Activated CD4-positive, alpha-beta T cell treated with anti-CD3 and anti-CD28 coated beads, Interleukin-2, amount 10 ng/mL, durations not matched to agents 7 days and 5 days (primary cell): ENCODE results near the gene TBPL1. TPM values are rescaled to one million over a fixed set of nuclear protein-coding genes. Genes with fewer than 3 reads are reported as not detected.

Experiments
- CTCF ChIA-PET: fragments of 350-600 bp; sonication (Branson Sonifier 250); formaldehyde crosslinking; loops from one replicate; lab custom pipeline; 2021; ENCODE audit warnings: antibody characterized with exemption; lab: Charles Lee
- POLR2A ChIA-PET: fragments of 350-600 bp; sonication (Branson Sonifier 250); formaldehyde crosslinking; loops from one replicate; lab custom pipeline; 2021; ENCODE audit warnings: antibody characterized with exemption; lab: Charles Lee
- DNase-seq: peaks from one replicate; pipeline ENCODE4 v3.0.0-alpha.2; 2020
- H3K27ac Mint-ChIP-seq: one replicate; pipeline ENCODE4 v1.8.0; 2021; ENCODE audit warnings: mild to moderate bottlenecking, moderate library complexity, mixed read lengths
- H3K27me3 Mint-ChIP-seq: one replicate; pipeline ENCODE4 v1.8.0; 2021; ENCODE audit warnings: mixed read lengths
- H3K36me3 Mint-ChIP-seq: one replicate; pipeline ENCODE4 v1.8.0; 2021; ENCODE audit warnings: low read depth, mixed read lengths
- H3K4me1 Mint-ChIP-seq: one replicate; pipeline ENCODE4 v1.8.0; 2021; ENCODE audit warnings: mixed read lengths
- H3K4me3 Mint-ChIP-seq: one replicate; pipeline ENCODE4 v1.8.0; 2021; ENCODE audit warnings: mild to moderate bottlenecking, moderate library complexity, mixed read lengths
- H3K9me3 Mint-ChIP-seq: one replicate; pipeline ENCODE4 v1.8.0; 2021; ENCODE audit warnings: mixed read lengths
- total RNA-seq, 2 experiments: library from RNA; stranded (reverse); gene quantifications; one replicate each; pipeline ENCODE4 v1.2.3, GENCODE V29; 2021

Gene TBPL1
- total RNA-seq, 2 experiments from 2014 or later, result 26.0 to 34.9 TPM

DNA sequence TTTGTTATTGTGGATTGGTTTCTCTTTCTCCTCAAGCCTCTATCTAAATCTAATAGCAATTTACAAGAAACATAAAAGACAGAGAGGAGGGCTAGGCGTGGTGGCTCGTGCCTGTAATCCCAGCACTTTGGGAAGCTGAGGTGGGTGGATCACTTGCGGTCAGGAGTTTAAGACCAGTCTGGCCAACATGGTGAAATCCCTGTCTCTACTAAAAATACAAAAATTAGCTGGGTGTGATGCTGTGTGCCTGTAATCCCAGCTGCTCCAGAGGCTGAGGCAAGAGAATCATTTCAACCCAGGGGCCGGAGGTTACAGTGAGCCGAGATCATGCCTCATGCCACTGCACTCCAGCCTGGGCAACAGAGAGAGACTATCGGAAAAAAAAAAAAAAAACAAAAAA, 52.8 kb downstream of the TBPL1 start:
- POLR2A ChIA-PET, result no interaction called here
- H3K27me3 Mint-ChIP-seq, result peaks cover 19% of the 10 kb centered on the region
- no peak for DNase-seq
- CTCF ChIA-PET, result no interaction called here
- no peak overlapping the region for H3K27ac Mint-ChIP-seq
- peaks cover 4% of the 10 kb centered on the region for H3K9me3 Mint-ChIP-seq
- H3K4me1 Mint-ChIP-seq, result no peaks in the 10 kb centered on the region
- H3K4me3 Mint-ChIP-seq, result no peak overlapping the region
- no peaks in the 10 kb centered on the region for H3K36me3 Mint-ChIP-seq

DNA sequence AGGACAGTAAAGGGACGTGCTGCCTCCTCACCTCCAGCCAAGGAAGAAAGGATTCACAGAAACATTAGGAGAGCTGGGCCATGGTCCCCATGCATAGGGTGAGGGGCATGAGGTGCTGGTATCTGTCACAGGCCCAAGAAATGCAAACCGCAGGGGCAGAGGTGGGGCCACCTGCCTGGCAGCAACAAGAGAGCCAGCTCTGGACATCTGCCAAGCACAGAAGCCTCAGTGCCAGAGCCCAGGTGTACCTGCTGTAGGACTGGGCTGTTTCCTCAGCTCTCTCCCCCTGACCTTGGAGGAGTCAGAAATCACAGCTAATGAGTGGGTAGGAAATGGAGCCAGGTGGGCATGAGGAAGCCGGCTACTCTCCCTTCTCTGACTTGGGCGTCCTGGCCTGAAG, 54.1 kb downstream of the TBPL1 start:
- Mint-ChIP-seq H3K4me1 (no peaks in the 10 kb centered on the region), H3K4me3 (no peak overlapping the region), H3K36me3 (no peaks in the 10 kb centered on the region), H3K9me3 (peaks cover 4% of the 10 kb centered on the region), H3K27me3 (peaks cover 16% of the 10 kb centered on the region), H3K27ac (no peak overlapping the region)
- DNase-seq, result no peak
- CTCF ChIA-PET, result interaction anchor here (1.3 to 1.6 kb wide), 2 partner anchors 15 to 18 kb away, joined by 3 read pairs; no protein-coding TSS in a partner anchor
- POLR2A ChIA-PET, result no interaction called here

DNA sequence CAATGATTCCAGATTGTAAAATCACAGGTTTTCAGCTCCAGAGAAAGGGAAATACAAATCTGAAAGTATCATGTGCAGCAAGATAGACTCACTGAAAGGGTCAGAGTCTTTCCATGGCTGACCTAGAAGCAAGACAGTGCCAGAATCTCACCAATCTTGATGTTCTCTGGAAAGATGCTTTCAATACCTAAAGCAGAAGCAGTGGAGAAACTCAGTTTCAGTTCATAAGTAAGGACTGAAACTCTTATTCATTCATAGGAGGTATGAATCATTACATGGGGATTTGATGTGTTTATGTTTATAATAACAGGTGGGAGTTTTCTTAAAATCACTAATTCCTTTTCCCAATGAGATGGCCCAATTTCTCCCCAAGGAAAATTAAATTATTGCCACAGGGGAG, 56.9 kb downstream of the TBPL1 start:
- no peak for DNase-seq
- no peaks in the 10 kb centered on the region for H3K36me3 Mint-ChIP-seq
- H3K27ac Mint-ChIP-seq, result no peak overlapping the region
- ChIA-PET CTCF (interaction anchor here (0.6 kb wide), 1 partner anchor 1497 kb away, joined by 3 read pairs; the partner anchor contains the start of gene STX7), POLR2A (no interaction called here)
- H3K4me1 Mint-ChIP-seq, result no peaks in the 10 kb centered on the region
- H3K4me3 Mint-ChIP-seq, result no peak overlapping the region
- H3K27me3 Mint-ChIP-seq, result peaks cover 10% of the 10 kb centered on the region
- peaks cover 4% of the 10 kb centered on the region for H3K9me3 Mint-ChIP-seq

DNA sequence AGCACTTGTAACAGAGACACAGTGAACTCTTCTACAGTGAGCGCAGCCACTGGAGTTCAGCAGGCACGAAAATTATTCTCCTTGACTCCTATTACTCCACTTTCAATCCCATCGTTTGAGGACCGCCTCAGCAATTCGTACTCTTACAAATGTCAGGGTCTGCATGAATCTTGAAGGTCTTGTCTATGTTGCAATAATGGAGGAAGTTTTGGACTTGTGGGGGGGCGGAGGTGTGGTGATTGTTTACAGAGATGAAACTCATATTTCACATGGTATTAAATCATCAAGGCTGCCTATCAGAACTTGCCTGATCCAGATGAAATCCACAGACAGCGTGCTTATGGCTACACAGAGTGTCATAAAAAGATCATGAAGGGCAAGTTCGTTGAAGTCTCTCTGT, 57.4 kb downstream of the TBPL1 start:
- Mint-ChIP-seq H3K4me3 (no peak overlapping the region), H3K4me1 (no peaks in the 10 kb centered on the region), H3K9me3 (peaks cover 4% of the 10 kb centered on the region), H3K36me3 (no peaks in the 10 kb centered on the region), H3K27ac (no peak overlapping the region), H3K27me3 (peaks cover 10% of the 10 kb centered on the region)
- ChIA-PET POLR2A (no interaction called here), CTCF (interaction anchor here (0.6 kb wide), 1 partner anchor 1497 kb away, joined by 3 read pairs; the partner anchor contains the start of gene STX7)
- no peak for DNase-seq

DNA sequence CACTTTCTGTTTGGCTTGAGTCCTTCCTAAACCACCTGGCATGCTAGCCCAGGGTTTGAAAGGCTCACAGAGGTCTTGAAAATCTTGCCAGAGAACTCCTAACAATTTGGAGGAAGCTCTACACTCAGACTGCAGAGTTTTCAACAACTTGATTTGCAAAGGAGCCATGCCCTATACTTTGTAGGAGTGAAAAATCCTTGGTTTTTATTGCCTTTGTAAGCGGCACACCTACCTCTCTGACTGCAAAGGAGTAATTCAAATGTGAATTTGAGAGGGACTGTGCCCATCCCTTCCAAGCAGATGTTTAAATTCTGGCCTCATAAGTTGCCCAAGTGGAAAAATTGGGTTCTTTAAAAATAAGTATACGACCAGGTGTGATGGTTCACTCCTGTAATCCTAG, 58.0 kb downstream of the TBPL1 start:
- Mint-ChIP-seq H3K4me1 (no peaks in the 10 kb centered on the region), H3K27ac (no peak overlapping the region), H3K36me3 (no peaks in the 10 kb centered on the region), H3K4me3 (no peak overlapping the region), H3K27me3 (peaks cover 9% of the 10 kb centered on the region), H3K9me3 (peaks cover 4% of the 10 kb centered on the region)
- CTCF ChIA-PET, result no interaction called here
- POLR2A ChIA-PET, result no interaction called here
- no peak for DNase-seq

DNA sequence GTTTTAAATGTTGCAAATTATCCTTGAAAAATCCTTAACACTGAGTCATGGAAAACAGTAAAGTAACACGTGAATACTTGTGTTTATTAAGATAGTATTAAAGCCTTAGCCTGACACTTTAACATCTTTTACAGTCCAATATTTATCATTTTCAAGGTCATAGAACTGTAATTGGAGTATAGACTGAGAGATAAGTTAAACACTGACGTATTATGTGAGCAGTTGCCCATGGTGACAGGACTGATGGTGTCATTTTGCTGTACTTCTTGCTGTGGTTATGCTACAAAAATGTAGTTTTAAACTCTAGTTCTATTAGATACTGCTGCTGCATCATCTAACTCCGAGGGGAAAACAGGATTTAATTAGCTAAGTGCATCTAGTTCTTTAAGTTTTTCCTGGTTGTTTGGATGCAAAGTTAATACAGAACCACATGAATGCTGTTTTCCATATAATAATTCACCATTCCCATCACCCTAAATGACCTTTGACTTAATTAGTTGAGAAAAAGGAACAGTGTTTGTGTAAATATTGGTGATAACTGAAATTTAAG, 61.6 kb downstream of the TBPL1 start:
- H3K4me3 Mint-ChIP-seq, result no peak overlapping the region
- ChIA-PET POLR2A (interaction anchor here (0.9 kb wide), 1 partner anchor 9 kb away, joined by 3 read pairs; no protein-coding TSS in a partner anchor), CTCF (interaction anchor here (1.6 kb wide), 1 partner anchor 9 kb away, joined by 4 read pairs; no protein-coding TSS in a partner anchor)
- H3K4me1 Mint-ChIP-seq, result no peaks in the 10 kb centered on the region
- H3K36me3 Mint-ChIP-seq, result no peaks in the 10 kb centered on the region
- no peaks in the 10 kb centered on the region for H3K9me3 Mint-ChIP-seq
- H3K27ac Mint-ChIP-seq, result no peak overlapping the region
- H3K27me3 Mint-ChIP-seq, result peaks cover 9% of the 10 kb centered on the region
- no peak for DNase-seq

DNA sequence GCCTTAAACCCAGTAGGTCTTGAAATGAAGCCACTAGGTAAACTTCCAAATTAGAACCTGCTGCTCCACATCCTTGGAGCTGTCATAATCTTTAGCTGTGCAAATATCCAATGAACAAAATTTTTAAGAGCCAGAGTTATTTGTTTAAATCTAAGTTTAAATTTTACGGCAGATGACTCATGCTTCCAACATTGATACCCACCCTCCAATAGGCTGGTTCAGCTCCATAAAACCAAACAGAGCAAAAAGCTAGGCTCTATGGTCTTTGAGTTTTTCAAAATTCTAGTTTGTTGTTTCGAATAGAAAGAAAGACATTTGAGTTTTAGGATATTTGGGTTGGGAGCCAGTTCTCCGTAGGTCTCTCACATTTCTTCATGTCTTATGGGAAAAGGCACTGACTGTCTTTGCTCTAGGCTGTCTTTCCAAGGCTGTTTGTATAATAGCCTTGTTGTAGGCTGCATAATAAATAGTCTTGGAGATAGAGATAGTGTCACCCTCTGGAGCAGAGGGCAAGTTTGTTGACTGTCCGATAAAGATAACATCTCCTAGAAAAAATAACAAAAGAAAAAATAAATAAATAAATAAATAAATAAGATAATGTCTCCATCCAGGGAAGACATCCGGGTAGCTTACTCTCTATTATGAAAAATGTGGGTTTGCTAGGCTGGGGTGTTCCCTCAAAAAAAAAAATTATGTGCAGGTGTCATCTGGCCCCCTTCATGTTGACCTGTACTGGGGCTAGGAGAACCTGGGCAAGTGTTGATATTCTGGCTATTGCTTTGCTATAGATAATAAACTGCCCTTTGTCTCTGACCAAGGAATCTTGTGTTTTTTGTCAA, 62.9 kb downstream of the TBPL1 start:
- Mint-ChIP-seq H3K36me3 (no peaks in the 10 kb centered on the region), H3K9me3 (no peaks in the 10 kb centered on the region), H3K27me3 (peaks cover 9% of the 10 kb centered on the region), H3K27ac (no peak overlapping the region), H3K4me3 (no peak overlapping the region), H3K4me1 (no peaks in the 10 kb centered on the region)
- CTCF ChIA-PET, result no interaction called here
- POLR2A ChIA-PET, result no interaction called here
- no peak for DNase-seq

DNA sequence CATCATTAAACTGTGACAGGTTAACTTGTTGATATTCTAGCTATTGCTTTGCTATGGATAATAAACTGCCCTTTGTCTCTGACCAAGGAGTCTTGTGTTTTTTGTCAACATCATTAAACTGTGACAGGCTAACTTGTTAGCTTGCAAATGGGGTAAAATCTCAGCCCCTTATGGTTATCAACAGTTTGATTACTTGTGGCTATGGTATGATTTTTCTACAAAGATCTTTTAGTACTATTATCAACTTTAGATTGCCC, 63.5 kb downstream of the TBPL1 start:
- Mint-ChIP-seq H3K4me1 (no peaks in the 10 kb centered on the region), H3K36me3 (no peaks in the 10 kb centered on the region), H3K9me3 (no peaks in the 10 kb centered on the region), H3K27me3 (peaks cover 9% of the 10 kb centered on the region), H3K27ac (no peak overlapping the region), H3K4me3 (no peak overlapping the region)
- POLR2A ChIA-PET, result no interaction called here
- no peak for DNase-seq
- CTCF ChIA-PET, result no interaction called here

DNA sequence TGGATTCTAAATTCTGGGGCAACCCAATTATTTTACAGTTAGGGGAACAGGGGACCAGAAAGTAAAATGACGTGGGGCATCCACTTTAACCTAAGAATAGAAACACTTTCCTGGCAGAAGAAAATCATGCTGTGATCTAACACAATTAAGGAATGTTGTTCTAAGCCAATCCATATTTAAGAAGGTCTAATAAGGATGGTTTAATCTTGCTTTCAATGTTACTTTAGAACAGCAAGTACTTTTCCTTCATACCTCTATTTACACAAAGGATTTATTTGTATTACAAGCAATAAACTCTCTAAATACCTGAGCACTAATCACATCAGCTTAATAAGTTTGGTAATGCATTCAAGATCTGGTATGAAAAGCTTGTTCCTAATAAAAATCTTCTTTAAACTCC, 67.0 kb downstream of the TBPL1 start:
- H3K36me3 Mint-ChIP-seq, result no peaks in the 10 kb centered on the region
- no peak overlapping the region for H3K27ac Mint-ChIP-seq
- H3K9me3 Mint-ChIP-seq, result no peaks in the 10 kb centered on the region
- H3K4me1 Mint-ChIP-seq, result peaks cover 2% of the 10 kb centered on the region
- POLR2A ChIA-PET, result no interaction called here
- H3K4me3 Mint-ChIP-seq, result no peak overlapping the region
- no peaks in the 10 kb centered on the region for H3K27me3 Mint-ChIP-seq
- CTCF ChIA-PET, result no interaction called here
- DNase-seq, result no peak

DNA sequence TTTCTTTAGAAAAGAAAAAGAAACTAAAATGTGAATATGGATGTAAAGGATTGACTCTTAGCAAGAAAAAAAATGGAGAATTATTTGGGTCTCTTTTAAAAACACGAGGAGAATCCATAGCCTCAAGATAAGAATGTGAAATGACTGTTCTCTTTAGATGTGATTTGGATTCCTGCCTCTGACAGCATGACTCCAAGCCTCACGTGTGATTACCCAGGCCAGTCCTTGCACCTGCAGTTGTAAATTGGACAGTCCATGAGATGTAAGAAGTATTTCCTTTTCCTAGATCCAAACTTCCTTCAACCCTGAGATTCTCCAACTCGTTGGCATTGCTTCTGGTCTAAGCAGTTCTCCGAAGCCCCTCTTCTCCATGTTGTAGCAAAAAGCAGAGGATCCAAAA, 67.5 kb downstream of the TBPL1 start:
- Mint-ChIP-seq H3K4me3 (no peak overlapping the region), H3K4me1 (peaks cover 2% of the 10 kb centered on the region), H3K9me3 (no peaks in the 10 kb centered on the region), H3K36me3 (no peaks in the 10 kb centered on the region), H3K27me3 (no peaks in the 10 kb centered on the region), H3K27ac (no peak overlapping the region)
- ChIA-PET CTCF (no interaction called here), POLR2A (no interaction called here)
- DNase-seq, result no peak

DNA sequence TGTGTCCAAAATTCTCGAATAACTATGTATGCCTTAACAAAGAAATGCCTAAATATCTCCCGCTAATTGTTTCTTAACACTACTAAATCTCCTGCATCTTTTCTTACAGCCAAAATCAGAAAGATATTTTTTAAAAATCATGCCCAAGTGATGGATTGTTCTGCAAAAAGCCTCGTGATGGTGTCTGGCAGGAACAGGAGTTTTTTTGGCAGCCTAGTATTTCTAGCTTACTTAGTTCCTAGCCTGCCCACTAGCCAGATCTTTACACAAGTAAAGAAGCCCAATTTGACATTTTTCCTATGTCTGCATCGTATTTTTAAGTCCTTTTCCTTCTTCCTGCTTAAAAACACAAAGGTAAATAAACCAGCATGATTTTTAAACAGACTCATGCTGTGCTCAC, 67.9 kb downstream of the TBPL1 start:
- H3K27me3 Mint-ChIP-seq, result no peaks in the 10 kb centered on the region
- no peak overlapping the region for H3K27ac Mint-ChIP-seq
- POLR2A ChIA-PET, result no interaction called here

DNA sequence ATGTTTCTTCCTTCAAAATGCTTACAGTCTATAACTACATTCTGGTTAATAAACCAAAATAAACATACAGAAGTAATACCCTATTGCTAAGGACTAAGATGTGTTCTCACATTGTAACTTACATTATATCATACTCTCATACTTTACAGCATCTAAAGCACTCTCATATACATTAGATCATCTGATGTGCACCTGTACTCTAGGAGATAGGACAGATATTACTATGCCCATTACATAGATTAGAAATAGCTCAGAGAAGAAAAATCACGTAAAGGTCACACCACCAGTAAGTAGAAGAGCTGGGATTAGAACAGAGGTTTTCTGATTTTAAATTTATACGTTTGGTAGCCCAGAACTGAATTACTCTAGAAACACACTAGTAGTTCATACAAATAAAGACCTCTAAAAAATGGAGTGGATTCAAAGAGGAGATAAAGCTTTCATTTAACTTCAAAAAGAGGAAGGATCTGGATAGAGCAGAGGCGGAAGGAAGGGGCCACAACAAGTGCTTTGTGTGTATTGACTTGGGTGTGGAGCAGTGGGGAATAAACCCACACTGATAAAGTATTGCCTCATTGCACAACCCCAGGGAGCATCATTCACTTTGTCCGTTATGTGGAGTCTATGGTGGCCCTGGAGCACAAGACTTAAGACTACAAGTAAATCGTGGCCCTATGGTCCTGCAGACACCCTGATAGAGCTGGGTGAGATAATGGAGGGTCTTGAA, 68.5 kb downstream of the TBPL1 start:
- ChIA-PET CTCF (interaction anchor here (1.3 kb wide), 1 partner anchor 14 kb away, joined by 3 read pairs; no protein-coding TSS in a partner anchor), POLR2A (no interaction called here)
- H3K36me3 Mint-ChIP-seq, result no peaks in the 10 kb centered on the region
- no peak overlapping the region for H3K4me3 Mint-ChIP-seq
- no peak overlapping the region for H3K27ac Mint-ChIP-seq
- peaks cover 2% of the 10 kb centered on the region for H3K4me1 Mint-ChIP-seq
- no peak for DNase-seq
- H3K27me3 Mint-ChIP-seq, result no peaks in the 10 kb centered on the region
- H3K9me3 Mint-ChIP-seq, result no peaks in the 10 kb centered on the region

More for the DNA sequence above, 67.9 kb downstream of the TBPL1 start:
- Mint-ChIP-seq H3K4me3 (no peak overlapping the region), H3K9me3 (no peaks in the 10 kb centered on the region), H3K4me1 (peaks cover 2% of the 10 kb centered on the region), H3K36me3 (no peaks in the 10 kb centered on the region)
- no peak for DNase-seq
- CTCF ChIA-PET, result interaction anchor here (1.3 kb wide), 1 partner anchor 13 kb away, joined by 3 read pairs; no protein-coding TSS in a partner anchor

DNA sequence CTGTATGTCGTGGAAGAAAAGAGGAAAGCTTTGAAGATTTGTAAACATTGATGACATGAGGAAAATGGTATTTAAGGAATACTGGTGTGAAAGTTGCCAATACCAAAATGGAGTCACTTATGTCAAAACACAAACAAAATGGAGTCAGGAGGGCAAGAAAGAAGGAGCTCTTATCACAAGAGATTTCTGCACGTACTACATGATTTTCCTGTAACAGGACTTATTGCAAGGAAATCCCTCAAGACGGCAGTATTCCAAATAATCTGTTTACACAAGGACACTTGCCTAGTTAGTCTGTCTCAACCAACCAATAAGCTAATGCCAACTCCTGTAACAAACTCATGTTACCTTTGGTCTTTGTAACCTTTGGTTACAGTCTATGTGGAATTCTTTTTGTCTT, 69.6 kb downstream of the TBPL1 start:
- DNase-seq, result no peak
- Mint-ChIP-seq H3K36me3 (no peaks in the 10 kb centered on the region), H3K4me1 (peaks cover 2% of the 10 kb centered on the region), H3K27me3 (no peaks in the 10 kb centered on the region), H3K9me3 (no peaks in the 10 kb centered on the region), H3K4me3 (no peak overlapping the region), H3K27ac (no peak overlapping the region)
- POLR2A ChIA-PET, result no interaction called here
- CTCF ChIA-PET, result interaction anchor here (1.0 to 1.3 kb wide), 3 partner anchors 14 to 22 kb away, joined by 3 read pairs; no protein-coding TSS in a partner anchor
